IPS DF 4.7 (cell line): ENCODE measurements around the gene METTL9.
"Not testable (repeated sequence)": the region's sequence is repeated elsewhere in the genome, so short reads cannot be mapped to it uniquely, and the experiment has no call there.

Experiments
- DNase-seq: peaks from one replicate; pipeline ENCODE4 v3.0.0-alpha.2; 2013; ENCODE audit warnings: low spot score; ENCODE audit errors: extremely low read depth

The METTL9 gene

GRCh38 chr16:21599122-21600030 is at the start of gene METTL9:
METTL9 (plus strand) TSS chr16:21599577; CDS start chr16:21599734, 157 bp downstream.
- peak; percentile 68 for DNase-seq

GRCh38 chr16:21549975-21550374 is 49.4 kb upstream of the METTL9 start:
- DNase-seq, result not testable (repeated sequence)

GRCh38 chr16:21550435-21550834 is 48.9 kb upstream of the METTL9 start:
- DNase-seq, result not testable (repeated sequence)

- not testable (repeated sequence) for DNase-seq
These were observed 48.3 kb upstream of the METTL9 start for GRCh38 chr16:21551076-21551475.

GRCh38 chr16:21551600-21551999 is 47.8 kb upstream of the METTL9 start:
- not testable (repeated sequence) for DNase-seq

- DNase-seq, result not testable (repeated sequence)
These were observed 45.7 kb upstream of the METTL9 start for GRCh38 chr16:21553481-21554296.

- DNase-seq, result peak; percentile 68
These were observed 44.4 kb upstream of the METTL9 start for GRCh38 chr16:21554795-21555585.

GRCh38 chr16:21555621-21556020 is 43.8 kb upstream of the METTL9 start:
- DNase-seq, result not testable (repeated sequence)

GRCh38 chr16:21556026-21556595 is 43.3 kb upstream of the METTL9 start:
- DNase-seq, result not testable (repeated sequence)

GRCh38 chr16:21556651-21557241 is 42.6 kb upstream of the METTL9 start:
- DNase-seq, result not testable (repeated sequence)

GRCh38 chr16:21560462-21560861 is 38.9 kb upstream of the METTL9 start:
- DNase-seq, result no peak

GRCh38 chr16:21563676-21564075 is 35.7 kb upstream of the METTL9 start:
- DNase-seq, result no peak

- not testable (repeated sequence) for DNase-seq
These were observed 35.0 kb upstream of the METTL9 start for GRCh38 chr16:21564367-21564766.

GRCh38 chr16:21565507-21565860 is 33.9 kb upstream of the METTL9 start:
- DNase-seq, result no peak

GRCh38 chr16:21565861-21566669 is 33.3 kb upstream of the METTL9 start:
- DNase-seq, result no peak

GRCh38 chr16:21566891-21567414 is 32.4 kb upstream of the METTL9 start:
- DNase-seq, result no peak

- not testable (repeated sequence) for DNase-seq
These were observed 31.9 kb upstream of the METTL9 start for GRCh38 chr16:21567496-21567895.

- no peak for DNase-seq
These were observed 30.7 kb upstream of the METTL9 start for GRCh38 chr16:21568502-21569189.

GRCh38 chr16:21570676-21571017 is 28.7 kb upstream of the METTL9 start:
- no peak for DNase-seq
